GM13976 (cell line): ENCODE measurements around the gene RNF34.

Experiments used
- DNase-seq: peaks from one replicate; pipeline ENCODE4 v3.0.0; 2012; ENCODE audit warnings: low spot score
- CTCF ChIP-seq: IDR thresholded peaks from 2 replicates; pipeline ENCODE4 v1.5.1; 2012; ENCODE audit warnings: borderline replicate concordance, mild to moderate bottlenecking; ENCODE audit not compliant: insufficient read depth; ENCODE audit errors: extremely low read depth, missing control alignments, control extremely low read depth
- in situ Hi-C: fragments of 300-500 bp; cut with MboI; formaldehyde crosslinking; loops from one replicate; pipeline ENCODE4 v1.12.0; 2022; ENCODE audit warnings: low sequenced_read_pairs, mixed read lengths, inconsistent platforms; ENCODE audit not compliant: unreplicated experiment

RNF34 gene

GRCh38 chr12:121461048-121461447 lies 61.1 kb downstream of the RNF34 start:
- in situ Hi-C loops: no loop called here
- no peak for DNase-seq
- no peak for TF ChIP-seq CTCF

GRCh38 chr12:121464331-121464730 lies 64.4 kb downstream of the RNF34 start:
- TF ChIP-seq CTCF: no peak
- in situ Hi-C loops: no loop called here
- no peak for DNase-seq

- DNase-seq: peak; percentile 60
- TF ChIP-seq CTCF: no peak
- in situ Hi-C loops: no loop called here
These were observed 66.2 kb downstream of the RNF34 start for GRCh38 chr12:121465921-121466793.

- in situ Hi-C loops: no loop called here
- peak; percentile 97 for DNase-seq
- TF ChIP-seq CTCF: no peak
These were observed 67.1 kb downstream of the RNF34 start for GRCh38 chr12:121466794-121467637.

GRCh38 chr12:121467638-121468498 lies 68.0 kb downstream of the RNF34 start:
- in situ Hi-C loops: no loop called here
- no peak for TF ChIP-seq CTCF
- DNase-seq: peak; percentile 64

GRCh38 chr12:121468499-121468801 lies 68.5 kb downstream of the RNF34 start:
- no peak for TF ChIP-seq CTCF
- no peak for DNase-seq
- in situ Hi-C loops: no loop called here
